Measurements from ENCODE around the gene ACOX1. TPM values are rescaled to one million over a fixed set of nuclear protein-coding genes. Genes with fewer than 3 reads are reported as not detected.
"Not testable (repeated sequence)": the region's sequence is repeated elsewhere in the genome, so short reads cannot be mapped to it uniquely, and the experiment has no call there.

Gene ACOX1
- total RNA-seq, 1 experiment from 2014 or later, result 28.4 TPM

GRCh38 chr17:75983501-75984181 is 4.7 kb upstream of the ACOX1 start:
- no peak for DNase-seq (ENCODE audit: extremely low read depth, low read depth)

- no peak for DNase-seq (ENCODE audit: extremely low read depth, low read depth)
Measured at GRCh38 chr17:75981019-75981615, 2.2 kb upstream of the ACOX1 start.

DNA sequence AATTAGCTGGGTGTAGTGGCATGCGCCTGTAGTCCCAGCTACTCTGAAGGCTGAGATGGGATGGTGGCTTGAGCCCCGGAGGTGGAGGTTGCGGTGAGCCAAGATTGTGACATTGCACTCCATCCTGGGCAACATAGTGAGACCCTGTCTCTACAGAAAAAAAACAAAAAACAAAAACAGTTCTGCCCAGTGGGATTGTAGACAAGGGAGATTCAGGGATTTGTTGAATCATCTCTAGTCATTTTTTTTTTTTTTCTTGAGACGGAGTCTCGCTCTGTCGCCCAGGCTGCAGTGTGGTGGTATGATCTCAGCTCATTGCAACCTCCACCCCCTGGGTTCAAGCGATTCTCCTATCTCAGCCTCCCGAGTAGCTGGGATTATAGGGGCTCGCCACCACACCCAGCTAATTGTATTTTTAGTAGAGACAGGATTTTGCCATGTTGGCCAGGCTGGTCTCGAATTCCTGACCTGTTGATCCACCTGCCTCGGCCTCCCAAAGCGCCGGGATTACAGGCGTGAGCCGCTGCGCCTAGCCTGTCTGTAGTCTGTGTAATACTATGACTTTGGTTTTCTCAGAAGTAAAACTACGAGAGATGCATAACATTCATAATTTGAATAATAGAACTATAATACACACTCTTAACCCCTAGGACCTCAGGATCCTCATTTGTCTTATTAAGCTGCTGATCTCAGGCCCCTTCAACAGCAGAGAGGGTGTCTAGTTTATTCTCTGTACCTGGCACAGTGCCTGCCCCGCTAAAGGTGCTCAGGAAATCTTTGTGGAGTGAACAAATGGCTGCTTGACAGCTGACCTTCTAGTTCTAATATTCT is 1.4 kb upstream of the ACOX1 start:
- no peak for DNase-seq (ENCODE audit: extremely low read depth, low read depth)

- DNase-seq (ENCODE audit: extremely low read depth, low read depth), result peak; percentile 33
Measured at GRCh38 chr17:75979705-75980187, 780 bp upstream of the ACOX1 start.

GRCh38 chr17:75976175-75976848 is 2.7 kb downstream of the ACOX1 start:
- DNase-seq (ENCODE audit: extremely low read depth, low read depth), result no peak

DNA sequence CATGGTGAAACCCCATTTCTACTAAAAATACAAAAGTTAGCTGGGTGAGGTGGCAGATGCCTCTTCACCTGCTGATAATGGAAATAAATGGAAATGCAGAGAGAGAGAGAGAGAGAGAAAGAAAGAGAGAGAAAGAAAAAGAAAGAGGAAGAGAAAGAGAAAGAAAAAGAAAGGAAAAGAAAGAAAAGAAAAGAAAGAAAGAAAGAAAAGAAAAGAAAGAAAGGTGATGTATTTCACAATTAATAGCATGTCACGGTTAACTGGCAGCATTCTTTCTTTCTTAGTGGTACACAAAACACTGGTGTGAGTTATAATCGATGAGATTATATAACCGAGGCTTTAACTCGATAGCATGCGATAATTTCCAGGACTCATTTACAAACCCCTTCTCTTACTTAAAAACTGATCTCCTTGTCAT is 3.2 kb downstream of the ACOX1 start:
- DNase-seq (ENCODE audit: extremely low read depth, low read depth), result no peak

GRCh38 chr17:75975187-75975586 is 3.8 kb downstream of the ACOX1 start:
- DNase-seq (ENCODE audit: extremely low read depth, low read depth), result not testable (repeated sequence)

DNA sequence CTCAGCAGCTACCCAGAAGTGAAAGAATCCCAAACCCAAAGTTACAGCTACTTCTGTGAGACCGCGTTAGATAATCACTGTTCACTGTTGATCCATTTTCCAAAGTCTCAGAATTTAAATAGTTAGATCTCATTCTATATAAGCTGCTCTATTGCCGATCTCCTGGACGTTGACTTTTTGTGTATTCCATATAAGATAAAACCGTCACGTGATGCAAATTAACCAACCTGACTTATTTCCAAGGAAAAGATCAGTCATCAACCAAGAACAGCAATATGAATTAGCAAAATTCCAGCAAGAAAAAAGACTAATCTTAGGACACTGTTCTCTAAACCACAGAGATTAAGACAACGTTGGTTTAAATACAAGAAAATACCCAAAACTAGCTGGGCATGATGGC is 8.3 kb downstream of the ACOX1 start:
- no peak for DNase-seq (ENCODE audit: extremely low read depth, low read depth)

- DNase-seq (ENCODE audit: extremely low read depth, low read depth), result no peak
Measured at GRCh38 chr17:75970011-75970523, 8.9 kb downstream of the ACOX1 start.

DNA sequence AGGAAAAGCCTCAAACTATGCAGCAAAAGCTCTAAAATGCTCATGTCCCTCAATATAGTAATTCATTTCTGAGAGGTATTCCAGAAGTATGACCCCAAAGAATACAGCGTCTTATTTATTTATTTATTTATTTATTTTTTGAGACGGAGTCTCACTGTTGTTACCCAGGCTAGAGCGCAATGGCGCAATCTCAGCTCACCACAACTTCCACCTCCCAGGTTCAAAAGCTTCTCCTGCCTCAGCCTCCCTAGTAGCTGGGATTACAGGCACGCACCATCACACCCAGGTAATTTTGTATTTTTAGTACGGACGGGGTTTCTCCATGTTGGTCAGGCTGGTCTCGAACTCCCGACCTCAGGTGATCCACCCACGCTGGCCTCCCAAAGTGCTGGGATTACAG is 9.9 kb downstream of the ACOX1 start:
- not testable (repeated sequence) for DNase-seq (ENCODE audit: extremely low read depth, low read depth)

- no peak for DNase-seq (ENCODE audit: extremely low read depth, low read depth)
Measured at GRCh38 chr17:75965468-75965867, 13.5 kb downstream of the ACOX1 start.

DNA sequence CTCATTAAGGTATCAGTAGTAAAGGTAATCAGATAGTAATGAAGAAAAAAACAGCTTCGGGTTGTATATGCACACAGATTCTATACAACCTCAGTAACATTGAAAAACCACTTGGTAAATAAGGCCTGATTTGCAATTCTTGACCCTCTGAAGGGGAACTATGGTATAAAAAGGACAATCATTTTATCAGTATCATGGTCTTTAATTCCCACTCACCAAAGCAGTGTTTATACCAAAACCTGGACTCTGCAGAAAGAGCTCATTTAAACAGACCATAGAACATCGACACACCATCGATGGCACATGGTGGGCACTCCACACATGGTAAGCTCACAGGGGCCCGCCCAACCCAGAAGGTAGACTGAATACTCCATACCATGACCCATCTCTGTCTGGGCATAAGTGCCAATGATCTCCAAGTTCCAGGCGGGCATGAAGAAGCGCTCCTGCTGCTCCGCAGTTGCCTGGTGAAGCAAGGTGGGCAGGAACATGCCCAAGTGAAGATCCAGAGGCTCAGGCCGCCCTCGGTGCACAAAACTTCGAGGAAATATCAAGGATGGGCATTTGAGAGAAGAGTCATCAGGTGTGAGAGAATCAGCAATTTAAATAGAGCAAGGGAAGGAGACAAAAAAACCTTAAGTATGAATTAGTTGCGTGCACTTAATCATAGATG is 19.0 kb downstream of the ACOX1 start:
- DNase-seq (ENCODE audit: extremely low read depth, low read depth), result no peak

GRCh38 chr17:75959051-75959838 is 19.7 kb downstream of the ACOX1 start:
- no peak for DNase-seq (ENCODE audit: extremely low read depth, low read depth)

DNA sequence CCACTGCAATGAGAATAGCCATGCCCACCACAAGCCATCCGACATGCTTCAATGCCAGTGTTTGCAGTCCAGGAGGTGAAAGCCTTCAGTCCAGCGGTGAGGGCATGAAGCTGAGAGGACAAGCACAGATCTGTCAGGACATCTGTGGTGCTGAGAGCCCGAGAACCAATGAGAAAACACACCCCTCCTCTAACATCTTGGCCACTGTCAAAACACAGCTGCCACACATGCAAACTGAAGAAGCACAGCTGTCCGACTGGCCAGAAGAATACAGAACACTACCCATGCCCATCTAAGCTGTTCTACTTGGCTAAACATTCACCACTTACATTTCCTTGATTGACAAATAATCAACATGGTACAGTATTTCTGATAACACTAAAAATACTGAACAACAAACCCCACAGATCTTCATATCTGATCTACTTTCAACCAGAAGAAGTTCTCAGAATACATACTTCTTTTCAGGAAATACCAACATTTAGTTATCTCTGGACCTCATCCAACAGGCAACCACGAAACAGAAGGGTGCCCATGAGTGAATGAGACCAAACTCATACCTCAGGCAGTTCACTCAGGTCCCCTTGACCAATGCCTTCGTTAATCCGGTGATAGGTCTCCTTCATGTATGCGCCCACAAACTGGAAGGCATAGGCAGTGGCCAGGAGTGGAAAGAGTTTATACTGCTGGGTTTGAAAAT is 28.0 kb downstream of the ACOX1 start:
- DNase-seq (ENCODE audit: extremely low read depth, low read depth), result no peak

GRCh38 chr17:75950421-75950820 is 28.5 kb downstream of the ACOX1 start:
- DNase-seq (ENCODE audit: extremely low read depth, low read depth), result no peak

DNA sequence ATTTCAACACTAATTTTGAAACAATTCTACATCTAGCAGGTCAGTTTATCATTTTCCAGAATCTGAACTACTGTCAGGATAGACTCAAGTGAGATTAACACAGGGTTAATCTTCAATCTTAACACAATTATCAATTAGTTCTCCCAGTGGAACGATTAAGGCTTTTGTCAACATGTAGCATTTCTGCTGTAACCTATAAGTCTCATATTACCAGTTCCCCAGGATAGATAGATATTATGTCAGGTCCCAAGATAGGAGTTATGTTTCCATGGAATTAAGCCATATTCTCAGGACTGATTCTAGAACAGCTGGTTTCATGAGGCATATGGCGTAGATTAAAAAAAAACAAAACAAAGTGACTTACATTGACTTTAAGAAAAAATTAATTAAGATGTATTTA is 33.8 kb downstream of the ACOX1 start:
- DNase-seq (ENCODE audit: extremely low read depth, low read depth), result no peak

GRCh38 chr17:75943491-75943890 is 35.5 kb downstream of the ACOX1 start:
- DNase-seq (ENCODE audit: extremely low read depth, low read depth), result no peak

DNA sequence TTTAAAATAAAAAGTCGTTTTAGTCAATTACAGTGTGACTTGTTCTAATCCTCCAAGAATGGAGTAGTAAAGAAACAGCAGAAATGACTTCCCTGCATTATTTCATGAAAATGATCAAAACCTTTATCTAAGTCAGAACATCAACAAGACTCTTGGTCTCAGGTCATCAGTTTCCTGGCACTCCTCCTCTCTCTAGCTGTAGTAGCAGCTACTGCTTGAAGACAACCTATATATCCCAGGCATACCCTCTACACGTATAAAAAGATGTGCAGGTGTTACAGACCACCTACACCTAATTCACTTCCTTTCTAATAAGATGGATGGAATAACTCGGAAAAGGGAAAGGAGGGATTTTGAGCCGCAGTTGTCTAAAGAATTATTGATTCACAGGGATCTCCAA is 36.5 kb downstream of the ACOX1 start:
- DNase-seq (ENCODE audit: extremely low read depth, low read depth), result no peak

DNA sequence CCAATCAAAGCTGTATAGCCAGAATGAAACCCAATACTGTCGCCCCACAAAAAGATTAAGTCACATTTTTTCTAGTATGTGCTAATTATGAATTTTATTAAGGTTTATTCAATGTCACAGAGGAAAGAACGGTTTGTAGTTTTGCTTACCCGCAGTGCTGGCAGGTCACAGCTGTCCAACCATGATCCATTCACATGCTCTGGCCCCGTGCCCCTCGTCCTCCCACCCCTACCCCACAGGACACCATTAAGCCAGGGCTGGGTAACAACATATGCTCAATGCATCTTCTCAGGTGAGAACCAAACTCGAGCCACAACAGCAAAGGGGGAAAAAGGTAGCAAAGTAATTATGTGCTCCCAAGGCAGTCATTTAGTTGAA is 37.5 kb downstream of the ACOX1 start:
- no peak for DNase-seq (ENCODE audit: extremely low read depth, low read depth)

Measured in NCI-H460 (cell line).